HepG2 (cell line): ENCODE measurements around the gene CST4.

ENCODE experiments used
- FOXJ3 ChIP-seq: sonication (generic); formaldehyde crosslinking; IDR thresholded peaks from 2 replicates; pipeline ENCODE4 v1.4.0; 2020; ENCODE audit warnings: missing genetic modification reagents, mild to moderate bottlenecking, borderline replicate concordance
- GATA4 ChIP-seq: sonication (generic); IDR thresholded peaks from 2 replicates; pipeline ENCODE4 v1.6.1; 2016; ENCODE audit warnings: antibody characterized with exemption, low read depth, borderline replicate concordance
- GTF2F1 ChIP-seq: fragments of 150-350 bp; IDR thresholded peaks from 2 replicates; pipeline ENCODE4 v1.6.1; 2014; ENCODE audit warnings: low read length
- GZF1 ChIP-seq: sonication (generic); formaldehyde crosslinking; IDR thresholded peaks from 2 replicates; pipeline ENCODE4 v1.5.1; 2020; ENCODE audit warnings: mild to moderate bottlenecking, missing genetic modification reagents
- MYNN ChIP-seq: sonication (generic); formaldehyde crosslinking; IDR thresholded peaks from 2 replicates; pipeline ENCODE4 v1.4.0; 2020; ENCODE audit warnings: mild to moderate bottlenecking, low read depth, missing genetic modification reagents
- PTBP1 ChIP-seq: fragments of 200-400 bp; formaldehyde crosslinking; IDR thresholded peaks from 2 replicates; pipeline ENCODE4 v1.6.1; 2018; ENCODE audit warnings: low read length, low read depth; ENCODE audit not compliant: poor library complexity, severe bottlenecking
- RAD51 ChIP-seq: fragments of 450-650 bp; IDR thresholded peaks from 2 replicates; pipeline ENCODE4 v1.6.1; 2016; ENCODE audit warnings: borderline replicate concordance
- SETDB1 ChIP-seq: sonication (generic); formaldehyde crosslinking; IDR thresholded peaks from 2 replicates; pipeline ENCODE4 v1.5.1; 2020; ENCODE audit warnings: missing genetic modification reagents, mild to moderate bottlenecking, borderline replicate concordance
- SMC3 ChIP-seq: IDR thresholded peaks from 2 replicates; pipeline ENCODE4 v1.6.1; 2011; ENCODE audit warnings: low read length, improper control_type of control experiment
- ZC3H4 ChIP-seq: sonication (generic); formaldehyde crosslinking; IDR thresholded peaks from 2 replicates; pipeline ENCODE4 v1.4.0; 2020; ENCODE audit warnings: missing genetic modification reagents, borderline replicate concordance
- TF ChIP-seq, protein P1 (sequence below): sonication (generic); formaldehyde crosslinking; IDR thresholded peaks from 2 replicates; pipeline ENCODE4 v1.5.0; 2020; ENCODE audit warnings: mild to moderate bottlenecking, missing genetic modification reagents, moderate library complexity

DNA sequence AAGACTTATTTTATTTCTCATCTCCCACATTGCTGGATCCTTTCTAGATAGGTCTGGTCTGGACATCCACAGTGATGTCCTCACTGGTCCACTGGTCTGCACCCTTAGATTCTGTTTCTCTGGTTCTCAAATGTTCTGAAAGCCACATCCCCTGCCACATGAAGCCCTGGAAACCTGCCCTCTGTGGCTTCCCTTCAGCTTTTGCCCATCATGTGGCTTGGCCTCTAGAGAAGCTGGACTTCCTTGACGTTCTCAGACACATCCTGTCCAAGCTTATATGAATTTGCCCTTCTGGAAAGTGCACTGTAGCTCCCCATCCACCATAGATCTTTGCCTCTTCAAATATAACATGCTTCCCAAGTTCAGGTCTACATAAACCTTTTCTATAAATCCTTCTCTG lies 18.5 kb downstream of the CST4 start:
- TF ChIP-seq MYNN (CRISPR knock-in tag) (no peak), SETDB1 (CRISPR knock-in tag) (no peak), RAD51 (no peak), SMC3 (no peak), FOXJ3 (no peak), GTF2F1 (no peak), GZF1 (CRISPR knock-in tag) (no peak), GATA4 (no peak), ZC3H4 (CRISPR knock-in tag) (no peak), PTBP1 (no peak)
- TF ChIP-seq, protein P1, sequence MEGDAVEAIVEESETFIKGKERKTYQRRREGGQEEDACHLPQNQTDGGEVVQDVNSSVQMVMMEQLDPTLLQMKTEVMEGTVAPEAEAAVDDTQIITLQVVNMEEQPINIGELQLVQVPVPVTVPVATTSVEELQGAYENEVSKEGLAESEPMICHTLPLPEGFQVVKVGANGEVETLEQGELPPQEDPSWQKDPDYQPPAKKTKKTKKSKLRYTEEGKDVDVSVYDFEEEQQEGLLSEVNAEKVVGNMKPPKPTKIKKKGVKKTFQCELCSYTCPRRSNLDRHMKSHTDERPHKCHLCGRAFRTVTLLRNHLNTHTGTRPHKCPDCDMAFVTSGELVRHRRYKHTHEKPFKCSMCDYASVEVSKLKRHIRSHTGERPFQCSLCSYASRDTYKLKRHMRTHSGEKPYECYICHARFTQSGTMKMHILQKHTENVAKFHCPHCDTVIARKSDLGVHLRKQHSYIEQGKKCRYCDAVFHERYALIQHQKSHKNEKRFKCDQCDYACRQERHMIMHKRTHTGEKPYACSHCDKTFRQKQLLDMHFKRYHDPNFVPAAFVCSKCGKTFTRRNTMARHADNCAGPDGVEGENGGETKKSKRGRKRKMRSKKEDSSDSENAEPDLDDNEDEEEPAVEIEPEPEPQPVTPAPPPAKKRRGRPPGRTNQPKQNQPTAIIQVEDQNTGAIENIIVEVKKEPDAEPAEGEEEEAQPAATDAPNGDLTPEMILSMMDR = no peak
